A549 (cell line): ENCODE measurements around the gene TMPRSS4. TPM values are rescaled to one million over a fixed set of nuclear protein-coding genes. Genes with fewer than 3 reads are reported as not detected.

Experiments
- ATAC-seq, 2 experiments: fragments of 200-7000 bp in 1 of 2; fragments of >200 bp in 1 of 2; cut with Nextera tagmentation in 1 of 2; cut with Tn5 transposase in 1 of 2; 3 replicates each; pipeline versions ENCODE4 v1.8.0 to v1.9.1; 2018 to 2020; ENCODE audit warnings: mild to moderate bottlenecking in 1 of 2, moderate library complexity in 1 of 2
- CTCF ChIA-PET: fragments of 300-600 bp; sonication (Branson Sonifier 250); formaldehyde crosslinking; extraction: SDS; loops from one replicate; lab custom pipeline; 2021; ENCODE audit warnings: antibody characterized with exemption, inconsistent platforms; lab: Yijun Ruan, JAX
- POLR2A ChIA-PET: fragments of 350-600 bp; formaldehyde crosslinking; extraction: SDS; loops from one replicate; lab custom pipeline; 2021; ENCODE audit warnings: antibody characterized with exemption, inconsistent platforms; lab: Yijun Ruan, JAX
- DNase-seq, 2 experiments: peaks; one replicate each; pipeline versions ENCODE4 v3.0.0 to v3.0.0-alpha.2; 2011 to 2016; ENCODE audit warnings: low read depth in 1 of 2, low spot score in 1 of 2
- FAIRE-seq: peaks from 2 replicates; lab custom pipeline; 2011; peaks lifted over from hg19 to GRCh38; lab: Jason Lieb, UNC
- H3K27ac ChIP-seq, 2 experiments: fragments of >200 bp; sonication (Bioruptor Twin); formaldehyde crosslinking; 3 replicates each; pipeline ENCODE4 v1.5.1; 2016 to 2017
- H3K4me1 ChIP-seq: fragments of >200 bp; sonication (Bioruptor Twin); formaldehyde crosslinking; 3 replicates; pipeline ENCODE4 v1.6.1; 2016
- H3K4me2 ChIP-seq: fragments of >200 bp; sonication (Bioruptor Twin); formaldehyde crosslinking; 3 replicates; pipeline ENCODE4 v1.6.1; 2016
- H3K4me3 ChIP-seq: fragments of >200 bp; sonication (Bioruptor Twin); formaldehyde crosslinking; 3 replicates; pipeline ENCODE4 v1.5.1; 2016
- H3K9me3 ChIP-seq: fragments of >200 bp; sonication (Bioruptor Twin); formaldehyde crosslinking; 3 replicates; pipeline ENCODE4 v1.6.1; 2016
- CEBPB ChIP-seq, 2 experiments: fragments of >200 bp in 1 of 2; sonication (Bioruptor Twin) in 1 of 2; formaldehyde crosslinking in 1 of 2; IDR thresholded peaks; 2 replicates each; pipeline ENCODE4 v1.6.1; 2012 to 2016
- HEYL ChIP-seq: fragments of 250-450 bp; sonication (Bioruptor Pico); IDR thresholded peaks from 2 replicates; pipeline ENCODE4 v1.8.0; 2021; ENCODE audit warnings: mild to moderate bottlenecking, moderate library complexity
- HOXB13 ChIP-seq: fragments of 250-450 bp; sonication (Bioruptor Pico); IDR thresholded peaks from 2 replicates; pipeline ENCODE4 v1.5.0; 2020; ENCODE audit warnings: low read depth, mild to moderate bottlenecking, moderate library complexity
- JUNB ChIP-seq: fragments of >200 bp; sonication (Bioruptor Twin); formaldehyde crosslinking; IDR thresholded peaks from 2 replicates; pipeline ENCODE4 v1.6.1; 2016
- MAFK ChIP-seq: fragments of 450-650 bp; IDR thresholded peaks from 2 replicates; pipeline ENCODE4 v1.6.1; 2014; ENCODE audit not compliant: partially characterized antibody
- MAZ ChIP-seq: fragments of 150-350 bp; IDR thresholded peaks from 2 replicates; pipeline ENCODE4 v1.6.1; 2014; ENCODE audit warnings: antibody characterized with exemption, low read depth, low read length, borderline replicate concordance
- NFE2L2 ChIP-seq: fragments of 150-350 bp; conservative IDR thresholded peaks from 2 replicates; pipeline ENCODE4 v1.6.1; 2014; ENCODE audit warnings: low read length
- PBX3 ChIP-seq: IDR thresholded peaks from 2 replicates; pipeline ENCODE4 v1.6.1; 2012
- POLR2A ChIP-seq: IDR thresholded peaks from 2 replicates; pipeline ENCODE4 v1.6.1; 2012; ENCODE audit warnings: mild to moderate bottlenecking, low read length
- RCOR1 ChIP-seq: fragments of 150-350 bp; IDR thresholded peaks from 2 replicates; pipeline ENCODE4 v1.6.1; 2014; ENCODE audit warnings: antibody characterized with exemption, low read length, low read depth
- RFX5 ChIP-seq: fragments of 450-650 bp; IDR thresholded peaks from 2 replicates; pipeline ENCODE4 v1.7.1; 2014; ENCODE audit warnings: antibody characterized with exemption, mild to moderate bottlenecking, moderate library complexity
- RNF2 ChIP-seq: fragments of 200-600 bp; sonication (generic); IDR thresholded peaks from 2 replicates; pipeline ENCODE4 v1.6.1; 2016; ENCODE audit warnings: low read depth, mild to moderate bottlenecking, antibody characterized with exemption, moderate library complexity, borderline replicate concordance
- SMC3 ChIP-seq: fragments of >200 bp; sonication (Bioruptor Twin); formaldehyde crosslinking; IDR thresholded peaks from 3 replicates; pipeline ENCODE4 v1.6.1; 2018; ENCODE audit warnings: inconsistent platforms
- SREBF2 ChIP-seq: fragments of 450-650 bp; IDR thresholded peaks from 2 replicates; pipeline ENCODE4 v1.6.1; 2014; ENCODE audit warnings: mild to moderate bottlenecking, moderate library complexity
- ZC3H11A ChIP-seq: fragments of 450-650 bp; IDR thresholded peaks from 2 replicates; pipeline ENCODE4 v1.6.1; 2014; ENCODE audit warnings: antibody characterized with exemption, mild to moderate bottlenecking
- ZFP36 ChIP-seq: fragments of 450-650 bp; IDR thresholded peaks from 2 replicates; pipeline ENCODE4 v1.6.1; 2014; ENCODE audit warnings: borderline replicate concordance; ENCODE audit not compliant: partially characterized antibody
- WGBS: methylation state at CpG from one replicate; pipeline ENCODE4 v1.1.6; 2017; ENCODE audit errors: missing lambda C conversion rate; 5-methylcytosine and 5-hydroxymethylcytosine counted together
- polyA plus RNA-seq, 4 experiments: library from polyadenylated mRNA; depleted of rRNA in 3 of 4; stranded (reverse); fragments of >200 nt; fragmentation: RNase III in 1 of 4; extraction: RNeasy Plus Mini Kit Qiagen cat#74134 plus additional on column Dnase treatment in 1 of 4; gene quantifications; 2 replicates in 3 of 4; 3 replicates in 1 of 4; pipeline ENCODE4 v1.2.3, GENCODE V29; 2011 to 2017
- TF ChIP-seq, protein P1 (sequence below): fragments of 250-450 bp; sonication (Bioruptor Pico); IDR thresholded peaks from 2 replicates; pipeline ENCODE4 v1.5.0; 2021; ENCODE audit warnings: mild to moderate bottlenecking, moderate library complexity, borderline replicate concordance
- TF ChIP-seq, protein P2 (sequence below): fragments of 200-600 bp; sonication (generic); IDR thresholded peaks from 2 replicates; pipeline ENCODE4 v1.6.1; 2016; ENCODE audit warnings: antibody characterized with exemption, mild to moderate bottlenecking, moderate library complexity
- TF ChIP-seq, protein P3 (sequence below): IDR thresholded peaks from 2 replicates; pipeline ENCODE4 v1.6.1; 2012; ENCODE audit warnings: low read depth, borderline replicate concordance

TMPRSS4 gene
- polyA plus RNA-seq, 2 of the 4 experiments (the other 2 are of a cell fraction) = not detected

DNA sequence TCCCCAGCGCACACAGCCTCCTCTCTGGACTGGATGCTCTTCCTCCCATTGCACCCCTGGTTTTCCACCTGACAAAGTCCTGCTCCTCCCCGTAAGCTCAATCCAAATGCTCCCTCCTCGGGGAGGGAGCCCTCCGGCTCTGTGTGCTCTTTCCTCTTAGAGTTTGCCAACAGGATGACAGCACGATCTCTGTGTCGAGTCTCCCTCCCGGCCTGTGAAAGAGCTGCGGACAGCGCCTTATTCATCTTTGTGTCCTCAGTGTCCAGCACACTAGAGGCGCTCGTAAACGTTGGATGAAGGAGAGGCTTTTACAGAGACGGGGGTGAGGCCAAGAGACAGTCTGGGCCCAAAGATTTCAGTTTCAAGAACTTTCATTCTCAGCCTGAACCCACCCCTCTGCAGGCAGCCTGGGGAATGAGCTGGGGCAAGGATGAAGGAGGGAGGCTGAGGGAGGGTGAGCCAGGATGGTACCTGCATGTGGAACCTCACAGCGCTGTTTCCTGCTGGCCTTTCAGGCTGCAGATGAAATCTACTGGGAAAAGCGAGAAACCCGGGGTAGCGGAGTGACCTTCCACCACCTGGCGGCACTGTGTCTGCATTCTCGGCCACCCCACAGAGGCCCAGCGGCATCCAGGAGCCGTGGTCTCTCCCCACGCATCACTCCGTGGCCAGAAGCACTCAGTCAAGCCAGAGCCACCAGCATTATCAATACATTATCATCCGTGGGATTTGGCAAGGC, 8.5 kb upstream of the TMPRSS4 start:
- WGBS = 77% methylated on average over 24 of the region's 24 CpGs
- DNase-seq = no peak
- no peaks in the 10 kb centered on the region for H3K9me3 ChIP-seq
- no peak for TF ChIP-seq RNF2
- no peak for TF ChIP-seq ZFP36
- no peak for TF ChIP-seq HOXB13 (CRISPR knock-in tag)
- TF ChIP-seq PBX3 = no peak
- no peak for TF ChIP-seq RCOR1
- no peak for TF ChIP-seq SREBF2
- TF ChIP-seq HEYL (CRISPR knock-in tag) = no peak
- no peak for TF ChIP-seq JUNB
- TF ChIP-seq MAZ = no peak
- TF ChIP-seq, protein P1, sequence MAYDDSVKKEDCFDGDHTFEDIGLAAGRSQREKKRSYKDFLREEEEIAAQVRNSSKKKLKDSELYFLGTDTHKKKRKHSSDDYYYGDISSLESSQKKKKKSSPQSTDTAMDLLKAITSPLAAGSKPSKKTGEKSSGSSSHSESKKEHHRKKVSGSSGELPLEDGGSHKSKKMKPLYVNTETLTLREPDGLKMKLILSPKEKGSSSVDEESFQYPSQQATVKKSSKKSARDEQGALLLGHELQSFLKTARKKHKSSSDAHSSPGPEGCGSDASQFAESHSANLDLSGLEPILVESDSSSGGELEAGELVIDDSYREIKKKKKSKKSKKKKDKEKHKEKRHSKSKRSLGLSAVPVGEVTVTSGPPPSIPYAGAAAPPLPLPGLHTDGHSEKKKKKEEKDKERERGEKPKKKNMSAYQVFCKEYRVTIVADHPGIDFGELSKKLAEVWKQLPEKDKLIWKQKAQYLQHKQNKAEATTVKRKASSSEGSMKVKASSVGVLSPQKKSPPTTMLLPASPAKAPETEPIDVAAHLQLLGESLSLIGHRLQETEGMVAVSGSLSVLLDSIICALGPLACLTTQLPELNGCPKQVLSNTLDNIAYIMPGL (CRISPR knock-in tag) = no peak
- no peak for TF ChIP-seq SMC3
- TF ChIP-seq ZC3H11A = no peak
- TF ChIP-seq, protein P2, sequence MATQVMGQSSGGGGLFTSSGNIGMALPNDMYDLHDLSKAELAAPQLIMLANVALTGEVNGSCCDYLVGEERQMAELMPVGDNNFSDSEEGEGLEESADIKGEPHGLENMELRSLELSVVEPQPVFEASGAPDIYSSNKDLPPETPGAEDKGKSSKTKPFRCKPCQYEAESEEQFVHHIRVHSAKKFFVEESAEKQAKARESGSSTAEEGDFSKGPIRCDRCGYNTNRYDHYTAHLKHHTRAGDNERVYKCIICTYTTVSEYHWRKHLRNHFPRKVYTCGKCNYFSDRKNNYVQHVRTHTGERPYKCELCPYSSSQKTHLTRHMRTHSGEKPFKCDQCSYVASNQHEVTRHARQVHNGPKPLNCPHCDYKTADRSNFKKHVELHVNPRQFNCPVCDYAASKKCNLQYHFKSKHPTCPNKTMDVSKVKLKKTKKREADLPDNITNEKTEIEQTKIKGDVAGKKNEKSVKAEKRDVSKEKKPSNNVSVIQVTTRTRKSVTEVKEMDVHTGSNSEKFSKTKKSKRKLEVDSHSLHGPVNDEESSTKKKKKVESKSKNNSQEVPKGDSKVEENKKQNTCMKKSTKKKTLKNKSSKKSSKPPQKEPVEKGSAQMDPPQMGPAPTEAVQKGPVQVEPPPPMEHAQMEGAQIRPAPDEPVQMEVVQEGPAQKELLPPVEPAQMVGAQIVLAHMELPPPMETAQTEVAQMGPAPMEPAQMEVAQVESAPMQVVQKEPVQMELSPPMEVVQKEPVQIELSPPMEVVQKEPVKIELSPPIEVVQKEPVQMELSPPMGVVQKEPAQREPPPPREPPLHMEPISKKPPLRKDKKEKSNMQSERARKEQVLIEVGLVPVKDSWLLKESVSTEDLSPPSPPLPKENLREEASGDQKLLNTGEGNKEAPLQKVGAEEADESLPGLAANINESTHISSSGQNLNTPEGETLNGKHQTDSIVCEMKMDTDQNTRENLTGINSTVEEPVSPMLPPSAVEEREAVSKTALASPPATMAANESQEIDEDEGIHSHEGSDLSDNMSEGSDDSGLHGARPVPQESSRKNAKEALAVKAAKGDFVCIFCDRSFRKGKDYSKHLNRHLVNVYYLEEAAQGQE = no peak
- no peak for TF ChIP-seq POLR2A
- TF ChIP-seq RFX5 = no peak
- TF ChIP-seq, protein P3, sequence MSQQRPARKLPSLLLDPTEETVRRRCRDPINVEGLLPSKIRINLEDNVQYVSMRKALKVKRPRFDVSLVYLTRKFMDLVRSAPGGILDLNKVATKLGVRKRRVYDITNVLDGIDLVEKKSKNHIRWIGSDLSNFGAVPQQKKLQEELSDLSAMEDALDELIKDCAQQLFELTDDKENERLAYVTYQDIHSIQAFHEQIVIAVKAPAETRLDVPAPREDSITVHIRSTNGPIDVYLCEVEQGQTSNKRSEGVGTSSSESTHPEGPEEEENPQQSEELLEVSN = no peak
- no peak for TF ChIP-seq NFE2L2
- TF ChIP-seq MAFK = no peak
- TF ChIP-seq CEBPB (IDR thresholded peaks at IDR 0.05) = no peak
- TF ChIP-seq, all 56 proteins: peak for 0
- Histone ChIP-seq H3K4me2 (no peak overlapping the region), H3K4me3 (no peak overlapping the region), H3K27ac (no peak overlapping the region), H3K4me1 (no peaks in the 10 kb centered on the region)
- ATAC-seq (0 out of 6 replicates have a peak, but pooled peaks of 1 of the 2 experiments have one; percentile 24), FAIRE-seq (no peak)
- ChIA-PET POLR2A (no interaction called here), CTCF (interaction anchor here (0.7 kb wide), 1 partner anchor 260 kb away, joined by 3 read pairs; no protein-coding TSS in a partner anchor)
